GM12872 (cell line): Measurements from ENCODE around the gene VPREB3.

Source experiments
- CTCF ChIP-seq: IDR thresholded peaks from 3 replicates; pipeline ENCODE4 v1.5.1; 2011; ENCODE audit warnings: low read depth, mild to moderate bottlenecking, low read length, moderate library complexity; ENCODE audit not compliant: insufficient read depth

VPREB3 gene

GRCh38 chr22:23754220-23754919, at the start of gene VPREB3:
Gene VPREB3 (minus strand): TSS chr22:23754425. CDS start chr22:23754363, 62 bp downstream.
- TF ChIP-seq CTCF, result no peak

GRCh38 chr22:23803001-23803819, 49.0 kb upstream of the VPREB3 start:
- TF ChIP-seq CTCF, result no peak

GRCh38 chr22:23801886-23802377, 47.7 kb upstream of the VPREB3 start:
- no peak for TF ChIP-seq CTCF

- no peak for TF ChIP-seq CTCF
Measured at GRCh38 chr22:23801238-23801821, 47.1 kb upstream of the VPREB3 start.

- no peak for TF ChIP-seq CTCF
Measured at GRCh38 chr22:23800297-23801237, 46.3 kb upstream of the VPREB3 start.

GRCh38 chr22:23796461-23796860, 42.2 kb upstream of the VPREB3 start:
- no peak for TF ChIP-seq CTCF
